Testis (tissue), 2 donors: ENCODE results near the gene NT5M.

Experiments
- CTCF ChIP-seq, 3 experiments: fragments of 450-650 bp in 2 of 3; fragments of 200-600 bp in 1 of 3; sonication (generic) in 1 of 3; IDR thresholded peaks; one replicate each; pipeline ENCODE4 v1.5.1; 2016 to 2019; ENCODE audit warnings: antibody characterized with exemption in 3 of 3, mild to moderate bottlenecking in 2 of 3, moderate library complexity in 1 of 3
- POLR2A ChIP-seq: fragments of 450-650 bp; IDR thresholded peaks from one replicate; pipeline ENCODE4 v1.6.1; 2017; ENCODE audit warnings: antibody characterized with exemption, mild to moderate bottlenecking, moderate library complexity

GRCh38 chr17:17384961-17385360 lies 81.8 kb downstream of the NT5M start:
- TF ChIP-seq POLR2A, result no peak
- TF ChIP-seq CTCF (IDR thresholded peaks at IDR 0.05), result no peak
